Tibial nerve (tissue), 4 donors: ENCODE measurements around the gene CEP164.

Experiments used
- CTCF ChIP-seq, 5 experiments: fragments of 200-600 bp in 3 of 5; fragments of 450-650 bp in 2 of 5; sonication (generic) in 3 of 5; IDR thresholded peaks; one replicate each; pipeline ENCODE4 v1.5.1; 2016 to 2019; ENCODE audit warnings: antibody characterized with exemption in 5 of 5, mild to moderate bottlenecking in 3 of 5, moderate library complexity in 2 of 5
- EP300 ChIP-seq, 2 donors: sonication (generic); formaldehyde crosslinking; IDR thresholded peaks; one replicate each; pipeline ENCODE4 v1.6.1; 2017; ENCODE audit warnings: antibody characterized with exemption in 2 of 2, mild to moderate bottlenecking in 1 of 2
- POLR2A ChIP-seq, 2 donors: fragments of 450-650 bp; IDR thresholded peaks; one replicate each; pipeline ENCODE4 v1.6.1; 2017; ENCODE audit warnings: antibody characterized with exemption in 2 of 2, mild to moderate bottlenecking in 2 of 2, moderate library complexity in 2 of 2

- no peak for TF ChIP-seq CTCF (IDR thresholded peaks at IDR 0.05)
- TF ChIP-seq POLR2A (IDR thresholded peaks at IDR 0.05) = no peak
- TF ChIP-seq EP300 (IDR thresholded peaks at IDR 0.05) = no peak
These were observed 81.9 kb downstream of the CEP164 start for GRCh38 chr11:117409511-117409910.
